ENCODE measurements around the gene DOK7. TPM values are rescaled to one million over a fixed set of nuclear protein-coding genes. Genes with fewer than 3 reads are reported as not detected.

DOK7 gene
- polyA plus RNA-seq, 1 donor (not counting 4 experiments of a cell fraction or from before 2014, with no cell fraction given) = 0.13 TPM

DNA sequence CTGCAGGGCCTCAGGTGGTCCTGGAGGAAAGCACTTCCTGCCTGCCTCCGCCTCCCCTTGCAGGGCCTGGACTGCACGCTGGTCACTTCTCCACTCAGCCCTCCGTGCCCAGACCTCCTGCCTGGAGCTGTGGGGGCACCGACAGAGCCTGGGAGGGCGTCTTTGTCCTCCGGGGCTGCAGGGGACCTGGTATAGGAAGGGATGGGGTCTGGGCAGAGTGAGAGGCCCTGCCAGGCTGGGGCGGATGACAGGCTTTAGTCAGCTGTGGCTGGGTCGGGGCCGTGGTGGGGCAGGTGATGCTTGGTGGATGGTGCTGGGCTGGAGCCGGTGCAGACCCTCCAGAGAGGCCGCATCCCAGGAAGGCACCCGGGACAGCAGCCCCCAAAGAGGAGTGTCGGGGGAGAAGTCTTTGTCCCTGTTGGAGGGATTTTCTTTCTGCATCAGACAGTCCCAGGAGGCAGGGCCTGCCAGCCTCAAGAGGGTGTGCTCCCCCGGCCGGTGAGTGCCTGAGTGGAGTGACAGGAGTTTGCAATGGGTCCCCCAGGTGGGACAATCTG is 1.3 kb downstream of the DOK7 start:
- Histone ChIP-seq H3K4me3 (ENCODE audit: control insufficient read depth in 2 of 3, extremely low read depth in 1 of 3, insufficient read depth in 2 of 3, low read depth in 1 of 3, low read length in 3 of 3) (no peak overlapping the region), H3K27ac (ENCODE audit: control insufficient read depth, insufficient read depth, low read length) (no peak overlapping the region), H3K4me2 (ENCODE audit: control insufficient read depth, extremely low read depth, insufficient read depth, low read depth, low read length) (no peak overlapping the region), H3K9me1 (ENCODE audit: control insufficient read depth, extremely low read depth, insufficient read depth, low read length) (no peaks in the 10 kb centered on the region), H3K79me2 (ENCODE audit: control insufficient read depth, insufficient read depth, low read length) (no peaks in the 10 kb centered on the region), H3K4me1 (ENCODE audit: control insufficient read depth, extremely low read depth, insufficient read depth, low read length) (peaks cover 15% of the 10 kb centered on the region), H3K9me3 (ENCODE audit: control insufficient read depth, low read depth, low read length) (no peaks in the 10 kb centered on the region), H3K36me3 (ENCODE audit: control insufficient read depth in 2 of 2, extremely low read depth in 1 of 2, insufficient read depth in 2 of 2, low read length in 2 of 2) (no peaks in the 10 kb centered on the region), H3K9ac (ENCODE audit: control insufficient read depth, extremely low read depth, insufficient read depth, low read length) (no peak overlapping the region), H3K27me3 (ENCODE audit: control insufficient read depth, extremely low read depth, insufficient read depth, low read length) (peaks cover 68% of the 10 kb centered on the region), H4K20me1 (ENCODE audit: control insufficient read depth, extremely low read depth, insufficient read depth, low read length) (no peaks in the 10 kb centered on the region), H2AFZ (ENCODE audit: control insufficient read depth, low read length) (no peak overlapping the region)
- no peak for TF ChIP-seq EZH2 (IDR thresholded peaks at IDR 0.05; ENCODE audit: low read length)
- TF ChIP-seq, protein P1, sequence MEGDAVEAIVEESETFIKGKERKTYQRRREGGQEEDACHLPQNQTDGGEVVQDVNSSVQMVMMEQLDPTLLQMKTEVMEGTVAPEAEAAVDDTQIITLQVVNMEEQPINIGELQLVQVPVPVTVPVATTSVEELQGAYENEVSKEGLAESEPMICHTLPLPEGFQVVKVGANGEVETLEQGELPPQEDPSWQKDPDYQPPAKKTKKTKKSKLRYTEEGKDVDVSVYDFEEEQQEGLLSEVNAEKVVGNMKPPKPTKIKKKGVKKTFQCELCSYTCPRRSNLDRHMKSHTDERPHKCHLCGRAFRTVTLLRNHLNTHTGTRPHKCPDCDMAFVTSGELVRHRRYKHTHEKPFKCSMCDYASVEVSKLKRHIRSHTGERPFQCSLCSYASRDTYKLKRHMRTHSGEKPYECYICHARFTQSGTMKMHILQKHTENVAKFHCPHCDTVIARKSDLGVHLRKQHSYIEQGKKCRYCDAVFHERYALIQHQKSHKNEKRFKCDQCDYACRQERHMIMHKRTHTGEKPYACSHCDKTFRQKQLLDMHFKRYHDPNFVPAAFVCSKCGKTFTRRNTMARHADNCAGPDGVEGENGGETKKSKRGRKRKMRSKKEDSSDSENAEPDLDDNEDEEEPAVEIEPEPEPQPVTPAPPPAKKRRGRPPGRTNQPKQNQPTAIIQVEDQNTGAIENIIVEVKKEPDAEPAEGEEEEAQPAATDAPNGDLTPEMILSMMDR (optimal IDR thresholded peaks at IDR 0.05 in 1 of 3, IDR thresholded peaks at IDR 0.05 in 1 of 3, conservative IDR thresholded peaks at IDR 0.05 in 1 of 3; ENCODE audit: extremely low read depth in 1 of 3, insufficient read depth in 2 of 3, low read length in 3 of 3) = no peak
- dilution Hi-C loops (cut with MboI; ENCODE audit: extremely low pct_ligation_motif_present, low sequenced_read_pairs) = no loop called here
- FAIRE-seq (no peak), DNase-seq (ENCODE audit: low read depth, low spot score) (no peak)

DNA sequence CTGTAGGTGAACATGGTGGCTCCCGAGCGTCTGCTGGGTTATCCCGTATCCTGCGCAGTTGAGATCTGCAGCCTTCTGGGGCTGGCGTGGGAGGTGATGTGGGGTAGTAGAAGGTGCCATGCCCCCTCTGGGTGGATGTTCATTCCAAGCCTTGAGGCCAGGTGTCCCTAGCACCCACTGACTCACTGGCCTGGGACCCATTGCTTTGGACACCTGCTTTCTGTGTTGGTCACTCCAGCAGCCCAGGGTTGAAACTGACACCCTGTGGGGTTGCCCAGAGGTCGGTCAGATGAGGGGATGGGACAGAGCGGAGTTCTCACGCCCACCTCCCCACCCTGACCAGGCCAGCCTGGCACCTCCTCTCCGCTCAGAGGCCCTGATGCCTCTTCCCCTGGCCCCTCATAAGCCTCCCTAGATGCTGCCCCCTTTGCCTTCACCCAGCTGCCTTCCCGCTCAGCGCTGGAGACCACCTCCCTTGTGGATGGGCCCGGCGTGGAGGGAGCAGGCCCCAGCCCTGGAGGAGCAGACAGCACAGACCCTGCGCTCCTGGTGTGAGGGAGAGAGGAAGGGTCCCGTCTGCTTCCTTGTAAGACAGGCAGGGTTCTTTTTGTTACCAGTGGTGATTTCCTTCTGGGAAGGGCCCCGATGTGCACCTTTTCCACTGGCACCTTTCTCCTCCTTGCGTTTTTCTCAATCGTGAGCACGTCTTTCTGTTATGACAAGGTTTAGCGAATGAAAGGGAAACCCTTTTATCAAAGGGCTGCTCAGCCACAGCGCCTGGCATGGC is 2.0 kb downstream of the DOK7 start:
- Histone ChIP-seq H3K9me1 (ENCODE audit: control insufficient read depth, extremely low read depth, insufficient read depth, low read length) (no peaks in the 10 kb centered on the region), H3K27me3 (ENCODE audit: control insufficient read depth, extremely low read depth, insufficient read depth, low read length) (peaks cover 71% of the 10 kb centered on the region), H3K4me3 (ENCODE audit: control insufficient read depth in 2 of 3, extremely low read depth in 1 of 3, insufficient read depth in 2 of 3, low read depth in 1 of 3, low read length in 3 of 3) (no peak overlapping the region), H3K9ac (ENCODE audit: control insufficient read depth, extremely low read depth, insufficient read depth, low read length) (no peak overlapping the region), H2AFZ (ENCODE audit: control insufficient read depth, low read length) (no peak overlapping the region), H3K9me3 (ENCODE audit: control insufficient read depth, low read depth, low read length) (no peaks in the 10 kb centered on the region), H3K4me1 (ENCODE audit: control insufficient read depth, extremely low read depth, insufficient read depth, low read length) (peaks cover 15% of the 10 kb centered on the region), H3K36me3 (ENCODE audit: control insufficient read depth in 2 of 2, extremely low read depth in 1 of 2, insufficient read depth in 2 of 2, low read length in 2 of 2) (no peaks in the 10 kb centered on the region), H3K4me2 (ENCODE audit: control insufficient read depth, extremely low read depth, insufficient read depth, low read depth, low read length) (no peak overlapping the region), H3K79me2 (ENCODE audit: control insufficient read depth, insufficient read depth, low read length) (no peaks in the 10 kb centered on the region), H4K20me1 (ENCODE audit: control insufficient read depth, extremely low read depth, insufficient read depth, low read length) (no peaks in the 10 kb centered on the region), H3K27ac (ENCODE audit: control insufficient read depth, insufficient read depth, low read length) (no peak overlapping the region)
- dilution Hi-C loops (cut with MboI; ENCODE audit: extremely low pct_ligation_motif_present, low sequenced_read_pairs) = no loop called here
- FAIRE-seq (no peak), DNase-seq (ENCODE audit: low read depth, low spot score) (no peak)
- TF ChIP-seq EZH2 (IDR thresholded peaks at IDR 0.05; ENCODE audit: low read length) = no peak
- TF ChIP-seq, protein P1 (optimal IDR thresholded peaks at IDR 0.05 in 1 of 3, IDR thresholded peaks at IDR 0.05 in 1 of 3, conservative IDR thresholded peaks at IDR 0.05 in 1 of 3; ENCODE audit: extremely low read depth in 1 of 3, insufficient read depth in 2 of 3, low read length in 3 of 3) = no peak
